GM12878 (cell line): ENCODE results near the gene PPP1R1C. TPM values are rescaled to one million over a fixed set of nuclear protein-coding genes. Genes with fewer than 3 reads are reported as not detected.

Experiments used
- CBX3 ChIP-seq: fragments of 200-600 bp; sonication (generic); IDR thresholded peaks from 2 replicates; pipeline ENCODE4 v1.6.1; 2016; ENCODE audit warnings: low read depth, borderline replicate concordance
- CUX1 ChIP-seq: IDR thresholded peaks from 2 replicates; pipeline ENCODE4 v1.6.1; 2012; ENCODE audit warnings: improper control_type of control experiment, low read depth, low read length; ENCODE audit not compliant: insufficient replicate concordance
- E2F8 ChIP-seq: fragments of 450-650 bp; IDR thresholded peaks from 2 replicates; pipeline ENCODE4 v1.6.1; 2018; ENCODE audit warnings: mild to moderate bottlenecking, low read depth, moderate library complexity; ENCODE audit not compliant: partially characterized antibody
- HDAC2 ChIP-seq: fragments of 200-600 bp; sonication (generic); IDR thresholded peaks from 2 replicates; pipeline ENCODE4 v1.6.1; 2017
- HDAC6 ChIP-seq: fragments of 200-600 bp; sonication (generic); IDR thresholded peaks from one replicate; pipeline ENCODE4 v1.8.0; 2017; ENCODE audit warnings: antibody characterized with exemption; ENCODE audit not compliant: unreplicated experiment
- IRF4 ChIP-seq: IDR thresholded peaks from 2 replicates; pipeline ENCODE4 v1.6.1; 2011; ENCODE audit warnings: low read depth, low read length
- MXI1 ChIP-seq: fragments of 150-350 bp; IDR thresholded peaks from 2 replicates; pipeline ENCODE4 v1.6.1; 2011; ENCODE audit warnings: low read depth, mild to moderate bottlenecking, inconsistent platforms, low read length, improper control_type of control experiment
- NFIC ChIP-seq: IDR thresholded peaks from 2 replicates; pipeline ENCODE4 v1.6.1; 2012; ENCODE audit warnings: low read depth, mild to moderate bottlenecking, inconsistent platforms, low read length, moderate library complexity
- RELB ChIP-seq: fragments of 450-650 bp; IDR thresholded peaks from 2 replicates; pipeline ENCODE4 v1.6.1; 2017; ENCODE audit warnings: low read depth, mild to moderate bottlenecking, moderate library complexity
- RUNX3 ChIP-seq: IDR thresholded peaks from 2 replicates; pipeline ENCODE4 v1.6.1; 2012; ENCODE audit warnings: low read length, inconsistent platforms
- SKIL ChIP-seq: fragments of 450-650 bp; IDR thresholded peaks from 2 replicates; pipeline ENCODE4 v1.6.1; 2017; ENCODE audit warnings: mild to moderate bottlenecking, low read depth, inconsistent platforms; ENCODE audit not compliant: poor library complexity, severe bottlenecking
- SMAD5 ChIP-seq: IDR thresholded peaks from 2 replicates; pipeline ENCODE4 v1.6.1; 2016; ENCODE audit warnings: antibody characterized with exemption, low read depth
- TBL1XR1 ChIP-seq: IDR thresholded peaks from 2 replicates; pipeline ENCODE4 v1.6.1; 2012; ENCODE audit warnings: low read depth, low read length, improper control_type of control experiment
- TCF12 ChIP-seq: IDR thresholded peaks from 2 replicates; pipeline ENCODE4 v1.6.1; 2011; ENCODE audit warnings: low read depth, mild to moderate bottlenecking, low read length
- polyA plus RNA-seq, 11 experiments: library from polyadenylated mRNA; depleted of rRNA in 4 of 11; unstranded in 6 of 11; stranded (reverse) in 5 of 11; fragments of >200 nt; fragmentation: Nextera tagmentation in 4 of 11; fragmentation: Illumina TruSeq in 1 of 11; extraction: Ambion mirVana in 4 of 11; extraction: Trizol in 1 of 11; gene quantifications; 1 replicate in 1 of 11; 2 replicates in 10 of 11; pipeline versions ENCODE4 v1.2.1 to v1.2.3, GENCODE V29; 2011 to 2016; ENCODE audit warnings: inconsistent platforms in 2 of 11, missing spikeins in 2 of 11, low read depth in 1 of 11
- total RNA-seq, 4 experiments: library from RNA; depleted of rRNA in 3 of 4; stranded (reverse); fragments of >200 nt in 3 of 4; fragmentation: Illumina TruSeq in 1 of 4; extraction: Trizol in 1 of 4; gene quantifications; 2 replicates each; pipeline versions ENCODE4 v1.2.1 to v1.2.3, GENCODE V29; 2013 to 2021

Gene PPP1R1C
- total and polyA plus RNA-seq, 10 of the 15 experiments (the other 5 are each of a cell fraction or from before 2014, with no cell fraction given) = 0.11 TPM; not detected in 9

GRCh38 chr2:181991171-181991885 lies 5.7 kb downstream of the PPP1R1C start (continued):
- TF ChIP-seq RUNX3 (0 out of 2 replicates have a peak, but pooled peaks have one; percentile 46), HDAC6 (no peak), RELB (peak; percentile 75), SKIL (peak; percentile 64), TBL1XR1 (no peak), TCF12 (no peak), NFIC (peak; percentile 77), IRF4 (peak; percentile 62; the same call in 1 of the 2 replicates), HDAC2 (no peak), SMAD5 (no peak), MXI1 (no peak; the same call in 1 of the 2 replicates), CUX1 (no peak), E2F8 (no peak), CBX3 (no peak)
